DND-41 (cell line): ENCODE measurements around the gene ATXN1.

Source experiments
- ATAC-seq: fragments of 200-7000 bp; cut with Tn5 transposase; 3 replicates; pipeline ENCODE4 v1.9.1; 2021; ENCODE audit warnings: low read depth; ENCODE audit not compliant: insufficient read depth
- DNase-seq: peaks from one replicate; pipeline ENCODE4 v3.0.0-alpha.2; 2020
- H2AFZ ChIP-seq: 2 replicates; pipeline ENCODE4 v1.6.0; 2012; ENCODE audit warnings: low read depth, low read length
- H3K27ac ChIP-seq: 2 replicates; pipeline ENCODE4 v1.5.1; 2012; ENCODE audit warnings: low read length, inconsistent platforms
- H3K27me3 ChIP-seq: fragments of 200-600 bp; sonication (generic); 2 replicates; pipeline ENCODE4 v1.6.0; 2012; ENCODE audit warnings: low read length, mild to moderate bottlenecking, inconsistent platforms; ENCODE audit not compliant: insufficient read depth, poor library complexity
- H3K36me3 ChIP-seq: 2 replicates; pipeline ENCODE4 v1.5.1; 2012; ENCODE audit warnings: low read length, inconsistent platforms; ENCODE audit not compliant: insufficient read depth
- H3K4me1 ChIP-seq: 2 replicates; pipeline ENCODE4 v1.5.1; 2012; ENCODE audit warnings: mild to moderate bottlenecking, low read length; ENCODE audit not compliant: insufficient read depth
- H3K4me2 ChIP-seq: 2 replicates; pipeline ENCODE4 v1.6.0; 2012; ENCODE audit warnings: mild to moderate bottlenecking, moderate library complexity, low read length, inconsistent platforms; ENCODE audit not compliant: insufficient read depth
- H3K4me3 ChIP-seq, 2 experiments: fragments of 200-600 bp in 1 of 2; shearing (Covaris generic) in 1 of 2; 2 replicates each; pipeline ENCODE4 v1.5.1; 2012 to 2016; ENCODE audit warnings: inconsistent platforms in 2 of 2, low read length in 2 of 2, mild to moderate bottlenecking in 2 of 2, low read depth in 1 of 2, moderate library complexity in 1 of 2
- H3K79me2 ChIP-seq: 2 replicates; pipeline ENCODE4 v1.6.0; 2012; ENCODE audit warnings: low read length, inconsistent platforms; ENCODE audit not compliant: insufficient read depth
- H3K9ac ChIP-seq: 2 replicates; pipeline ENCODE4 v1.6.0; 2012; ENCODE audit warnings: low read depth, mild to moderate bottlenecking, inconsistent platforms, low read length, moderate library complexity
- H3K9me3 ChIP-seq: 2 replicates; pipeline ENCODE4 v1.5.1; 2012; ENCODE audit warnings: low read length, moderate library complexity, mild to moderate bottlenecking, inconsistent platforms; ENCODE audit not compliant: insufficient read depth, severe bottlenecking
- H4K20me1 ChIP-seq: 2 replicates; pipeline ENCODE4 v1.6.0; 2012; ENCODE audit warnings: low read length; ENCODE audit not compliant: insufficient read depth
- CTCF ChIP-seq: IDR thresholded peaks from 2 replicates; pipeline ENCODE4 v1.5.1; 2012; ENCODE audit warnings: borderline replicate concordance, low read length, moderate library complexity, mild to moderate bottlenecking; ENCODE audit not compliant: poor library complexity, severe bottlenecking; ENCODE audit errors: extremely low read depth
- EZH2 ChIP-seq: IDR thresholded peaks from 3 replicates; pipeline ENCODE4 v1.6.1; 2012; ENCODE audit warnings: borderline replicate concordance, low read depth, mild to moderate bottlenecking, moderate library complexity, low read length, inconsistent platforms; ENCODE audit not compliant: severe bottlenecking

Gene ATXN1

GRCh38 chr6:16673011-16673797, 88.1 kb downstream of the ATXN1 start:
- Histone ChIP-seq H3K36me3 (no peaks in the 10 kb centered on the region), H3K27ac (no peak overlapping the region), H2AFZ (no peak overlapping the region), H3K27me3 (no peaks in the 10 kb centered on the region), H3K4me1 (no peaks in the 10 kb centered on the region), H3K79me2 (no peaks in the 10 kb centered on the region), H3K4me2 (no peak overlapping the region), H3K9me3 (no peaks in the 10 kb centered on the region), H3K4me3 (no peak overlapping the region), H4K20me1 (no peaks in the 10 kb centered on the region), H3K9ac (no peak overlapping the region)
- no peak for ATAC-seq
- no peak for DNase-seq
- TF ChIP-seq CTCF (no peak), EZH2 (no peak)

- H3K9ac ChIP-seq = no peak overlapping the region
- H3K4me1 ChIP-seq = no peaks in the 10 kb centered on the region
- H3K79me2 ChIP-seq = no peaks in the 10 kb centered on the region
- no peak overlapping the region for H3K4me2 ChIP-seq
- no peaks in the 10 kb centered on the region for H4K20me1 ChIP-seq
- no peak for TF ChIP-seq EZH2
- no peak for TF ChIP-seq CTCF
- ATAC-seq = no peak
- H3K36me3 ChIP-seq = no peaks in the 10 kb centered on the region
- no peak overlapping the region for H3K27ac ChIP-seq
- no peak overlapping the region for H3K4me3 ChIP-seq
- no peaks in the 10 kb centered on the region for H3K27me3 ChIP-seq
- DNase-seq = no peak
- H3K9me3 ChIP-seq = no peaks in the 10 kb centered on the region
- no peak overlapping the region for H2AFZ ChIP-seq
These were observed 89.7 kb downstream of the ATXN1 start for GRCh38 chr6:16671302-16672289.

GRCh38 chr6:16670617-16671051, 90.6 kb downstream of the ATXN1 start:
- no peaks in the 10 kb centered on the region for H3K79me2 ChIP-seq
- H3K9me3 ChIP-seq = no peaks in the 10 kb centered on the region
- ATAC-seq (no peak), DNase-seq (no peak)
- no peaks in the 10 kb centered on the region for H3K36me3 ChIP-seq
- no peaks in the 10 kb centered on the region for H3K4me1 ChIP-seq
- no peak overlapping the region for H3K27ac ChIP-seq
- no peaks in the 10 kb centered on the region for H3K27me3 ChIP-seq
- TF ChIP-seq CTCF (no peak), EZH2 (no peak)
- no peak overlapping the region for H3K4me2 ChIP-seq
- H3K4me3 ChIP-seq = no peak overlapping the region
- no peak overlapping the region for H2AFZ ChIP-seq
- no peaks in the 10 kb centered on the region for H4K20me1 ChIP-seq
- no peak overlapping the region for H3K9ac ChIP-seq
